ENCODE measurements around the gene TSPAN3. TPM values are rescaled to one million over a fixed set of nuclear protein-coding genes. Genes with fewer than 3 reads are reported as not detected.

The TSPAN3 gene
- total RNA-seq, 2 experiments from 2014 or later = 14.7 to 15.5 TPM

GRCh38 chr15:77068633-77069032 is 2.3 kb downstream of the TSPAN3 start:
- ChIA-PET POLR2A (interaction anchor here (1.3 kb wide), 1 partner anchor 73 kb away, joined by 6 read pairs; the partner anchor contains the start of gene PSTPIP1), CTCF (no interaction called here)
- no peak for DNase-seq
- Mint-ChIP-seq H3K27me3 (no peaks in the 10 kb centered on the region), H3K9me3 (no peaks in the 10 kb centered on the region), H3K27ac (no peak overlapping the region), H3K4me1 (ENCODE audit: low read depth) (peaks cover 37% of the 10 kb centered on the region), H3K4me3 (peak overlapping the region; percentile 23), H3K36me3 (ENCODE audit: low read depth) (peaks cover 7% of the 10 kb centered on the region)
- intact Hi-C loops (cut with DNase I, micrococcal nuclease) = loop anchor here in 1 of 2 experiments (2.0 kb wide), 1 partner anchor 30 kb away; no protein-coding TSS in a partner anchor
- H3K27ac ChIP-seq (ENCODE audit: low read depth in 1 of 2, low read length in 2 of 2) = no peak overlapping the region
- H3K9me3 ChIP-seq (ENCODE audit: control insufficient read depth in 1 of 2, insufficient read depth in 1 of 2, low read length in 2 of 2) = no peaks in the 10 kb centered on the region
- no peak overlapping the region for H3K4me3 ChIP-seq (ENCODE audit: low read length)
- H3K27me3 ChIP-seq (ENCODE audit: control insufficient read depth in 1 of 2, insufficient read depth in 2 of 2, low read length in 2 of 2) = no peaks in the 10 kb centered on the region
- ATAC-seq (ENCODE audit: poor library complexity) = no peak
- no peaks in the 10 kb centered on the region for H3K36me3 ChIP-seq (ENCODE audit: insufficient read depth, low read length)
- peaks cover 18% of the 10 kb centered on the region for H3K4me1 ChIP-seq (ENCODE audit: insufficient read depth, low read length)
- no peak for TF ChIP-seq CTCF (IDR thresholded peaks at IDR 0.05)

GRCh38 chr15:77067691-77068367 is 3.1 kb downstream of the TSPAN3 start:
- POLR2A ChIA-PET = no interaction called here
- Mint-ChIP-seq H3K4me3 (peak overlapping the region; percentile 7), H3K4me1 (ENCODE audit: low read depth) (peaks cover 37% of the 10 kb centered on the region), H3K9me3 (no peaks in the 10 kb centered on the region), H3K27me3 (no peaks in the 10 kb centered on the region), H3K36me3 (ENCODE audit: low read depth) (peaks cover 7% of the 10 kb centered on the region), H3K27ac (no peak overlapping the region)
- TF ChIP-seq CTCF (IDR thresholded peaks at IDR 0.05) = no peak
- intact Hi-C loops (cut with DNase I, micrococcal nuclease) = loop anchor here in 1 of 2 experiments (2.0 kb wide), 1 partner anchor 29 kb away; no protein-coding TSS in a partner anchor
- CTCF ChIA-PET = interaction anchor here (0.6 to 1.8 kb wide), 2 partner anchors 9 to 409 kb away, joined by 3 to 5 read pairs; no protein-coding TSS in a partner anchor
- DNase-seq (no peak), ATAC-seq (ENCODE audit: poor library complexity) (no peak)
- H3K27ac ChIP-seq (ENCODE audit: low read depth in 1 of 2, low read length in 2 of 2) = no peak overlapping the region
- peaks cover 18% of the 10 kb centered on the region for H3K4me1 ChIP-seq (ENCODE audit: insufficient read depth, low read length)
- H3K27me3 ChIP-seq (ENCODE audit: control insufficient read depth in 1 of 2, insufficient read depth in 2 of 2, low read length in 2 of 2) = no peaks in the 10 kb centered on the region
- no peaks in the 10 kb centered on the region for H3K36me3 ChIP-seq (ENCODE audit: insufficient read depth, low read length)
- no peak overlapping the region for H3K4me3 ChIP-seq (ENCODE audit: low read length)
- H3K9me3 ChIP-seq (ENCODE audit: control insufficient read depth in 1 of 2, insufficient read depth in 1 of 2, low read length in 2 of 2) = no peaks in the 10 kb centered on the region

- no peak for DNase-seq
- ChIA-PET CTCF (interaction anchor here (0.6 to 1.8 kb wide), 2 partner anchors 9 to 409 kb away, joined by 3 to 5 read pairs; no protein-coding TSS in a partner anchor), POLR2A (no interaction called here)
- intact Hi-C loops (cut with DNase I, micrococcal nuclease) = no loop called here
- Histone ChIP-seq H3K9me3 (ENCODE audit: control insufficient read depth in 1 of 2, insufficient read depth in 1 of 2, low read length in 2 of 2) (no peaks in the 10 kb centered on the region), H3K4me3 (ENCODE audit: low read length) (no peak overlapping the region), H3K36me3 (ENCODE audit: insufficient read depth, low read length) (no peaks in the 10 kb centered on the region), H3K4me1 (ENCODE audit: insufficient read depth, low read length) (peaks cover 18% of the 10 kb centered on the region), H3K27ac (ENCODE audit: low read depth in 1 of 2, low read length in 2 of 2) (no peak overlapping the region), H3K27me3 (ENCODE audit: control insufficient read depth in 1 of 2, insufficient read depth in 2 of 2, low read length in 2 of 2) (no peaks in the 10 kb centered on the region)
- Mint-ChIP-seq H3K9me3 (no peaks in the 10 kb centered on the region), H3K36me3 (ENCODE audit: low read depth) (peaks cover 7% of the 10 kb centered on the region), H3K27ac (no peak overlapping the region), H3K27me3 (no peaks in the 10 kb centered on the region), H3K4me3 (no peak overlapping the region), H3K4me1 (ENCODE audit: low read depth) (peaks cover 36% of the 10 kb centered on the region)
- TF ChIP-seq CTCF (IDR thresholded peaks at IDR 0.05) = no peak
- ATAC-seq (ENCODE audit: poor library complexity) = no peak
Observed at GRCh38 chr15:77066971-77067690, 3.8 kb downstream of the TSPAN3 start.
